Measurements from ENCODE around the gene CDC25A.
"Not testable (repeated sequence)": the region's sequence is repeated elsewhere in the genome, so short reads cannot be mapped to it uniquely, and the experiment has no call there.

The CDC25A gene

DNA sequence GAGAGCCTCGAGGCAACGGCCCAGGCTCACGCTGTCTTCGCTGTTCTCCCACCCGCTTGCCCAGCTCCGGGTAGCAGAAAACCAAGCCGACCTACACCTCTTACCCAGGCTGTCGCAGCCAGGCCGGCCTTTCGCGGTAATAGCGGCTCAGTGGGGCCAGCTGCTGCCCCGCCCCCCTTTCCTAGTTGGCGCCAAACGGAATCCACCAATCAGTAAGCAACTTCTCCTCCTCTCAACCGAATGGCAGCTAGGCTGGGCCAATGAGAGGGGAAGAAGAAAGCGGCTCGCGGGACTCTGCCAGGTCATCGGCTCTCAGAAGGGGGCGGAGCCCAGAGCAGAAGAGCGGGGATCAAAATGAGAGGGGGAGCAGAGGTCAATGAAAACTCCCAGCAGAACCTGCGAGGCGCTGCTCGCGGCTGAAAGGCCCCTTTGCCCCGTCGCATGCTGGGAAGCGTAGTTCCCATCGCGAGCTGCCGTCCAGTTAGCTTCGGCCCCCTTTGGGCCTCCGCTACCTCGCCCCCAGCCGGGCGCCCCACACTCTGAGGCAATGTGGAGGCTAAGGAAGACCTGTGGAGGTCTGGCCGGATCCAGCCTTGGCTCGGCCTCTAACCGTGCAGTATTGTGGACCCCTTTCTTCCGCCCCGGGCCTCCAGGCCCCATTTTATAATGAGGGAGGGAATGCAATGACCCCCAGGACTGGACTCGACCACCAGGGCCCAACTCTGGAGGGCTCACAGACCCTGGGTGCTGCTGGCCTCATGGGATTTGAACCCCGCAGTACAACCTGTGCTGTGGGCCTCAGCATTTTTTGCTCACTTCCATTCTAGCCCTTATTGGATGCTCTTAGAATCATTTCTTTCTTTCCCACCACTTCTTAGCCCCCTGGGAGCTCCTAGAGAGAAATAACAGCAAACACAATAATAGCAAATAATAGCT is at the start of gene CDC25A:
Gene CDC25A (minus strand): TSS at position 152 of the 936 bp plus-strand sequence. CDS start 470 bp downstream, outside the sequence.
- peak; percentile 69 to 87 (median 82) for DNase-seq

- no peak for DNase-seq
Measured at GRCh38 chr3:48236531-48236930, 48.3 kb upstream of the CDC25A start.

GRCh38 chr3:48233542-48233941 is 45.3 kb upstream of the CDC25A start:
- DNase-seq: no peak

DNA sequence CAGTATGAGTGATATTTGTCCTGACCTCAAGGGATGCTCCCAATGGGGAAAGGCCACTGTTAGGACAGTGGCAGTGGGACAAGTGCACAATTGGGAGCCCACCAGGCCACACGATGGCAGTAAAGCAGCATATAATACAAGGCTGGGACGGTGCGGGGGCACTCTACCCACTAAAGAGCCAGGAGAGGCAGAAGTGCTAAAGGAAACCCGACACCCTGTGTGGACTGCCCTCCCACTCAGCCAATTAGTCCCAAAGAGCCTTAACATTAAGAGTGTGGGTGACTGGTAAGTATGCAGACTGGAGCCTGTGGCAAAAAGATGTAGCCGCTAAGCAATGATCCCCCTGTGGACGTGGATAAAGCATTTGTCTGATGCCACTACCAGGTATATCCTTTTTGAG is 44.5 kb upstream of the CDC25A start:
- peak; percentile 6 to 40 (median 20) for DNase-seq

GRCh38 chr3:48232232-48232631 is 44.0 kb upstream of the CDC25A start:
- DNase-seq: no peak

DNA sequence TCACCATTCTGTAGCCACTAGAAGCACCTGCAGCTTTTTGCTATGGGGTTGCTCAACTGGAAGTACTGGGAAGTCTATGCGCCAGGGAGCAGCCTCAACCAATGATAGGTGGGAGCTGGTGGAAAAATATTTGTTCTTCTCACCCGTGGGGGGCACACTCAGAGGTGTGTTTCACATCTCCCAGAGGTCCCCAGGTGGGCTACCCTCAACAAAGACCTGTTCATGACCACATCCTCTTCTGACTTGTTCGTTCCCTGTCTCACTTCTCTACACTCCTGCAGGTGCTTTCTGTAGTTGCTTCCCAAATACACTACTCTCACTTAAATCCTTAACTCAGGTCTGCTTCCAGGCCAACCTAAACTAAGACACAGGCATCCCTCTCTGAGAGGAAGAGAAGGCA is 38.7 kb upstream of the CDC25A start:
- no peak for DNase-seq

- DNase-seq: no peak
Measured at GRCh38 chr3:48225587-48225986, 37.4 kb upstream of the CDC25A start.

DNA sequence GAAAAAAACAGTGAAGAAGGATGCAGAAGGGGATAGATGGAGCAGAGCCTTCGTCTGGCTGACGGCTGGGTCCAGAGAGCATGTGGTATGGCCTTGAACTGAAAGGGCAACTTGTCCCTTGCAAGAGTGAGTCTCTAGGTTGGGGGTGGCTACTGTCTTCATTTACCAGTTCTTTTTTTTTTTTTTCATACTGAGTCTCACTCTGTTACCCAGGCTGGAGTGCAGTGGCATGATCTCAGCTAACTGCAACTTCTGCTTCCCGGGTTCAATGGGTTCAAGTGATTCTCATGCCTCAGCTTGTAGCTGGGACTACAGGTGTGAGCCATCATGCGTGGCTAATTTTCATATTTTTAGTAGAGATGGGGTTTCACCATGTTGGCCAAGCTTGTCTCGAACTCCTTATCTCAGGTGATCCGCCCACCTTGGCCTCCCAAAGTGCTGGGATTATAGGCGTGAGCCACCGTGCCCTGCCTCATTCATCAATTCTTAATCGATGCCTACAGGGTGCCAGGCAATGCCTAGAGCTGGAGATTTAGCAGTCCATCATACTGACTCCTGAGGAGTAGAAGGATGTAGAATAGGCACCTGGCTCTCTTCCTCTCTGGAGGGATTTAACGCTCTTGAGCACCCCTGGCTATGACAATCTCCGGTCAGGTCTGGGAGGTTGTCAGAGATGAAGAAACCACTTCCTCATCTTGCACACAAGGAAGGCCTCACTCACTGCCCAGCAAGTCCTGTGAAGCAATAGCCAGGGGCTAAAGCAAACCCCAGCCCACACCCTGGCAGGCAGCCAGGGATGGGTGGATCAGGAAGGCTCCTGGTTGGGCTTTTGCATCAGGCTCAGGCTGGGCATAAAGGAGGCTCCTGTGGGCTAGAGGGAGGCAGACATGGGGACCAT is 34.6 kb upstream of the CDC25A start, which contains the start of gene CAMP:
Gene CAMP (plus strand): TSS at position 880 of the 898 bp plus-strand sequence. CDS start 17 bp downstream, at position 897.
- DNase-seq: no peak

GRCh38 chr3:48220746-48221145 is 32.5 kb upstream of the CDC25A start:
- no peak for DNase-seq

DNA sequence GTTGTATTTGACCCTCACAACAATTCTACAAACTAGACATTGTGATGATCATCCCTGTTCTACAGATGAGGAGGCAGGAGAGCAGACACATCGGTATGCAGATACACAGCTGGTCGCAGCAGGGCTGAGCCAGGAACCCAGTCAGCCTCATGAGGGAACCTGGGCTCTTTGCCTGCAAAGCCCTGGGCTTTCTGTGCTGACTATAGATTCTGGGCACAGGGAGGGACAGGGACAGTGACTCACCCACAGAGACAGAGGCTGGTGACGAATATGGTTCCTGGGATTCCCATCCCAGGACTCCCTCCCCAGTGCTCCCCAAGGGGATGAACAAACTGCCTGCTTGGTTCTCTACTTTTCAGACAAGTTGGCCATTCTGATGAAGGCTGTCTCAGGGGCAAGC is 31.3 kb upstream of the CDC25A start:
- no peak for DNase-seq

DNA sequence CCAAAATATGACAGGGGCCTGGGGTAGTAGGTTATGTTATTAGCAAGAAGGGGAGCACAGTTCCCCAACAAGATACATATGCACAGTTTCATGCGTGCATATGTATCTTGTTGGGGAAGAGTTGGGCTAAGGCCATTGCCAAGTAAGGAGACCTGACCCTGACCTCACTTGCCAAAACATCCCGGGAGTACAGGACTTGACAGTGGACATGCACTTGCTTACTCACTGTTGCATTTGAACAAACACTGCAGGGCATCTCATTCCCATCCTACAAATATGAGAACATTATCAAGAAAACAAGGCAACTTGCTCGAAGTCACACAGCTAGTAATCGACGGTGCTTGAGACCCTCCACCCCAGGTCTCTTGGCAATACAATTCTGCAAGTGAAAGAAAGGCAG is 30.3 kb upstream of the CDC25A start:
- no peak for DNase-seq

- DNase-seq: no peak
Measured at GRCh38 chr3:48217449-48217848, 29.2 kb upstream of the CDC25A start.

DNA sequence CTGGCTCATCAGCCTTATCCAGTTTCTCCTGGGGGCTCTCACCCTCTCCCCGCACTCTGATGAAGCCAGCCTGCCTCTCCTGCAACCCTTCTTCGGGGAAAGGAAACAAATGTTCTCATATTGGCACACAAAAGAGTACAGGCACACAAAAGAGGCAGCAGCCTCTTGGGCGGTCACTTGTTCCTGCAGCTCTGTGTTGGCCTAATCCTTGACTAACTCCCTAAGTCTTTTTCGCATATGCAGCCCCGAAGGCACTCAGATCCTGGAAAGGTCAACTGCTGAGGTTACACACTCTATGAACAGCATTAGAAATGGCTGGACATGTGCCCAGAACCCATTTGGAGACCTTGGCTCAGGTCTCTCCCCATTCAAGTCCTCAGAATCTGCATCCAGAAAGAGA is 27.7 kb upstream of the CDC25A start:
- no peak for DNase-seq

GRCh38 chr3:48215466-48215865 is 27.2 kb upstream of the CDC25A start:
- DNase-seq: no peak

GRCh38 chr3:48215019-48215418 is 26.8 kb upstream of the CDC25A start:
- DNase-seq: no peak

GRCh38 chr3:48214225-48214624 is 26.0 kb upstream of the CDC25A start:
- DNase-seq: no peak

DNA sequence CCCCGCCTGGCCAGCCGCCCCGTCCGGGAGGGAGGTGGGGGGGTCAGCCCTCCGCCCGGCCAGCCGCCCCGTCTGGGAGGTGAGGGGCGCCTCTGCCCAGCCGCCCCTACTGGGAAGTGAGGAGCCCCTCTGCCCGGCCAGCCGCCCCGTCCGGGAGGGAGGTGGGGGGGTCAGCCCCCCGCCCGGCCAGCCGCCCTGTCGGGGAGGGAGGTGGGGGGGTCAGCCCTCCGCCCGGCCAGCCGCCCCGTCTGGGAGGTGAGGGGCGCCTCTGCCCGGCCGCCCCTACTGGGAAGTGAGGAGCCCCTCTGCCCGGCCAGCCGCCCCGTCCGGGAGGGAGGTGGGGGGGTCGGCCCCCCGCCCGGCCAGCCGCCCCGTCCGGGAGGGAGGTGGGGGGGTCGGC is 23.6 kb upstream of the CDC25A start:
- not testable (repeated sequence) for DNase-seq

GRCh38 chr3:48210534-48210933 is 22.3 kb upstream of the CDC25A start:
- DNase-seq: not testable (repeated sequence)

- DNase-seq: no peak
Measured at GRCh38 chr3:48209445-48209844, 21.2 kb upstream of the CDC25A start.

- DNase-seq: no peak
Measured at GRCh38 chr3:48208076-48208475, 19.9 kb upstream of the CDC25A start.

GRCh38 chr3:48202632-48203031 is 14.4 kb upstream of the CDC25A start:
- DNase-seq: no peak

DNA sequence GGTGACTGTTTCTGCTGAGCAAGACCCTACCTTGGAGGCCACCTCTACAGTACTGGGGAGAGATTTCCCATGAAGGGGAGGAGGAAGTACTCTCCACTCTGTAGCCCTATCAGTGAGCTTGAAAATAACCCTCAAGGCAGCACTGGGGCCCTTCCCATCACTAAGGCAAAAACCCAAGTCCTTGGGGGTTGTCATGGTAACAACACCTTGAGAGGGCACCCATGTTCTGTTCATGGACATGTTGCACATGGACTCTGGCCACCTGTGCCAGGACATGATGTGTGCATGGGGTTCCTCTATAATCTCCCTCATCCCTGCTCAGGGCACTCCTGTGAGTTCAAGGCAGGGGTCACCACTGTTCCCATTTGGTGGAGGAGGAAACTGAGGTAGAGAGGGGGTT is 10.9 kb upstream of the CDC25A start:
- DNase-seq: no peak

DNA sequence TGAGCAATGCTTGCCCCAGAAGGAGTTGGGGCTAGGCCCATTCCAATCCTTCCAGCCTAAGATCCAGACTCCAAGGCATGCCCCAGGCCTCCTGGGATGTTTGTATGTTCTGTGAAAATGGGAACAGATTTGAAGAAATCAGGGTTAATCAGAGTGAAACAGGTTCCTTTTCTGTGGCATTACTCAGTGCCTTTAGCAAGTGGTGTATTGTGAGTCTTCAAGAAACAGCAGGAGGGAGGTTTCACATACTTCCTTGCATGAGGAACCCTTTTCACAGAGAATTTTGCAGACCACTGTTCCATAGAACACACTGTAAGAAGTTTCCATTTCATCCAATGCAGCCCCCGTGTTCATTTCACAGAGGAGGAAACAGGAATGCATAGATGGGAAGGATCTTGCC is 8.4 kb upstream of the CDC25A start:
- DNase-seq: no peak
